Measurements from ENCODE around the gene ACP6.

DNA sequence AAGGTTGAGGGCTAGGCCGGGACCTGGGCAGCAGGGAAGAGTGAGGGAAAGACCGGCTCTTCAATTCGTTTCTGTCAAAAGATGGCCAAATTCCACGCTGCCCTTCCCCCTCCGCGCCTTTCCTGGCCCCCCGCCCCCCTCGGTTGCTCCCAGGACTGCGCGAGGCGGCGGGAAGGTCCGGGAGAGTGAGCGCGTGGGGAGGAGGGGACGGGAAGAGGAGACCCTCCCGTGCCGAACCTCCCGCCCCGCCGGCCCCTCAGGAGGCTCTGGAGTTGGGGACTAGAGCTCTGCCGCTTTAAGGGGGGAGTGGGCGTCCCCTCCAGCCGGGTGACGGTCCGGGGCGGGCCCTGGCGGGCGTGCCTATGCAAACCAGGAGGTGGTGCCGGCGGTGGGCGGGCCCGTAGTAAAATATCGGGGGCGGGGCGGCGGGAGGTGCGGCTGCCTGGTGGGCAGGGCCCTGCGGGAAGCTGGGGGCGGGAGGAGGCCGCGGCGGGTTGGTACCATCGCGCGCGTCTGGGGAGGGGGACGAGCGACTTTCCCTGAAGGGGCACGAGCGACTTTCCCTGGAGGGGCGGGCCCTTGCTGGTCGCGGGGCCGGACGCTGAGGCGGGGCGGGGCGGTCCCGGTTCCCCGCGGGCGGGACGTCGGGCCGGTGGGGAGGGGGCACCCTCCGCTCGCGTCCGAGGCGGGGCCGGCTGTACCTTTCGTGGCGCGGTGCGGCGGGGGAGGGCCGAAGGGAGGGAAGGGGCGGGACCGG lies 70.8 kb downstream of the ACP6 start:
- TF ChIP-seq GATA2 (IDR thresholded peaks at IDR 0.05; ENCODE audit: low read depth, low read length) (no peak), GATA3 (IDR thresholded peaks at IDR 0.05; ENCODE audit: low read depth, low read length) (no peak)
